Heart left ventricle (tissue), 16 donors: ENCODE results near the gene ISG20. TPM values are rescaled to one million over a fixed set of nuclear protein-coding genes. Genes with fewer than 3 reads are reported as not detected.

Experiments used
- ATAC-seq, 4 donors: fragments of 200-7000 bp; cut with Tn5 transposase; one replicate each; pipeline ENCODE4 v1.9.1; 2020 to 2022; ENCODE audit warnings: moderate library complexity in 4 of 4, mild to moderate bottlenecking in 3 of 4, moderate number of reproducible peaks in 1 of 4
- DNase-seq, 5 donors: peaks; one replicate each; pipeline ENCODE4 v3.0.0-alpha.2; 2020
- H3K27ac ChIP-seq, 12 donors: fragments of 200-600 bp; sonication (generic) in 4 of 12; one replicate each; pipeline versions ENCODE4 v1.5.0 to v1.8.0; 2016 to 2022; ENCODE audit warnings: mild to moderate bottlenecking in 2 of 12
- H3K27me3 ChIP-seq, 9 donors: fragments of 200-600 bp; sonication (generic) in 2 of 9; one replicate each; pipeline versions ENCODE4 v1.5.1 to v1.8.0; 2016 to 2022; ENCODE audit warnings: mild to moderate bottlenecking in 3 of 9
- H3K36me3 ChIP-seq, 9 donors: fragments of 200-600 bp; sonication (generic) in 2 of 9; one replicate each; pipeline versions ENCODE4 v1.5.0 to v1.8.0; 2018 to 2022; ENCODE audit warnings: mild to moderate bottlenecking in 2 of 9
- H3K4me1 ChIP-seq, 12 donors: fragments of 200-600 bp; sonication (generic) in 4 of 12; one replicate each; pipeline versions ENCODE4 v1.5.0 to v1.8.0; 2016 to 2022; ENCODE audit warnings: mild to moderate bottlenecking in 3 of 12
- H3K4me3 ChIP-seq, 12 donors: fragments of 200-600 bp; sonication (generic) in 4 of 12; one replicate each; pipeline versions ENCODE4 v1.5.0 to v1.8.0; 2017 to 2022; ENCODE audit warnings: mild to moderate bottlenecking in 9 of 12, moderate library complexity in 4 of 12
- H3K9me3 ChIP-seq, 12 donors: fragments of 200-600 bp; sonication (generic) in 4 of 12; one replicate each; pipeline versions ENCODE4 v1.5.0 to v1.8.0; 2016 to 2022; ENCODE audit warnings: mild to moderate bottlenecking in 1 of 12
- POLR2A ChIP-seq, 2 donors: fragments of 450-650 bp; IDR thresholded peaks; one replicate each; pipeline ENCODE4 v1.6.1; 2017; ENCODE audit warnings: antibody characterized with exemption in 2 of 2, mild to moderate bottlenecking in 2 of 2, moderate library complexity in 2 of 2
- whole genome bisulfite sequencing, 4 donors: extraction: QIAGEN DNeasy Blood & Tissue Kit in 2 of 4; methylation state at CpG; one replicate each; pipeline versions ENCODE4 v1.1.5 to v1.1.7; 2013 to 2018; 5-methylcytosine and 5-hydroxymethylcytosine counted together
- intact Hi-C, 10 donors: fragments of 100-400 bp; cut with DNase I; formaldehyde crosslinking; loops; one replicate each; pipeline versions ENCODE4 v1.11.1 to v1.14.2; 2022
- polyA plus RNA-seq, 2 donors: library from polyadenylated mRNA; stranded (reverse); fragments of 200-250 nt; gene quantifications; one replicate each; pipeline ENCODE4 v1.2.3, GENCODE V29; 2013
- total RNA-seq, 9 donors: library from RNA; depleted of rRNA in 2 of 9; stranded (reverse); fragments of >200 nt in 2 of 9; fragmentation: NEBNext Ultra II Directional in 3 of 9; extraction: Animal tissue kit (Norgen Biotek cat#: 25700) in 3 of 9; gene quantifications; one replicate each; pipeline versions ENCODE4 v1.1.0 to v1.2.4, GENCODE V29; 2016 to 2023
- TF ChIP-seq, protein P1 (sequence below), 12 donors: fragments of 200-600 bp; sonication (generic) in 4 of 12; IDR thresholded peaks; one replicate each; pipeline versions ENCODE4 v1.5.0 to v1.8.0; 2018 to 2022; ENCODE audit warnings: antibody characterized with exemption in 12 of 12, mild to moderate bottlenecking in 5 of 12
- donor health status: ischemic (EF 13 %, LVEDD 7.1; RV severe dilation, severe dysfunction).
- donor health status: healthy with polysubstance abuse.
- donor health status: DM: no; HTN: yes; CAD: no.
- donor health status: DM: no; HTN: no; CAD: no.
- donor health status: ischemic (EF 25% LVEDD 6.9; RV normal size, moderate dysfunction).
- donor health status: ischemic (EF 25% LVEDD 5.7; RV mildly dilated, moderate dysfunction).
- donor health status: healthy.
- donor health status: DM: yes; HTN: yes; CAD: no.
- donor health status: ischemic (EF 35%, LVEDD 5.7; RV mildly dilated, moderate dysfunction).
- donor health status: nonischemic (EF 11% LVEDD 7.7; RV severe dilation, severe dysfunction).
- donor health status: DM: yes; HTN: yes; CAD: no.
- donor health status: PGD.
- donor health status: ischemic (EF 29% LVEDD 5.4; RV normal size, mild dysfunction).
- donor health status: nonischemic (EF 23%, LVEDD 6.1; RV moderate dilation, normal function).

Gene ISG20
- total and polyA plus RNA-seq, 11 donors: 1.5 to 24.2 (median 4.9) TPM

DNA sequence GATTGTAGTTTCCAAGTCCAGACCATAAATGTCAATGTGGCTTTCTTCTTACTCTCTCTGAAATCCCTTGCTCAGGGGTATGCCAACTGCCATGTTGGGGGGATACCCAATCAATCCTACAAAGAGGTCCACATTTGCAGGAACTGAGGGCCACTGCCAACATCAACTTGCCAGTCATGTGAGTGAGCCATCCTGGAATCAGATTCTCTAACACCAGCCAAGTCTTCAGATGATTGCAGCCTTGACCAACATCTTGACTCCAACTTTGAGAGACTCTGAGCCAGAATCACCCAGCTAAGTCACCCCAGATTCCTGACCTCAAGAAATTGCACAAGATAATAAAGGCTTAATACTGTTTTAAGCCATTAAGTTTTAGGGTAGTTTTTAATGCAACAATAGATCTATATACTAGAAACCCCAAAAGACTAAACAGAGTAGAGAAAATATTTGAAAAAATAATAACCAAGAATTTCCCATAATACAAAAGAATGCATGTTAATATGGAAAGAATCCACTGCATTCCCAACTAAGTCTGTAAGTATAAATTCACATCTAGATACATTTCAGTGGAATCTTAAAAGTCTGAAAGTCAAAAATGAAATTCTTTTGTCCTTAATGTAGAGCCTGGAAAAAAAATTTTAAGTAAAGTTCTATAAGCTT lies 22.4 kb downstream of the ISG20 start:
- Histone ChIP-seq H3K4me1 (peaks cover 0 to 12% (median 2%) of the 10 kb centered on the region in 12 donors), H3K36me3 (no peaks in the 10 kb centered on the region), H3K27me3 (no peaks in the 10 kb centered on the region), H3K9me3 (no peaks in the 10 kb centered on the region), H3K4me3 (no peak overlapping the region), H3K27ac (no peak overlapping the region)
- DNase-seq (no peak), ATAC-seq (no peak)
- intact Hi-C loops: loop anchor here in 1 of 10 donors (5.0 kb wide), 1 partner anchor 34 kb away; no protein-coding TSS in a partner anchor
- TF ChIP-seq, protein P1, sequence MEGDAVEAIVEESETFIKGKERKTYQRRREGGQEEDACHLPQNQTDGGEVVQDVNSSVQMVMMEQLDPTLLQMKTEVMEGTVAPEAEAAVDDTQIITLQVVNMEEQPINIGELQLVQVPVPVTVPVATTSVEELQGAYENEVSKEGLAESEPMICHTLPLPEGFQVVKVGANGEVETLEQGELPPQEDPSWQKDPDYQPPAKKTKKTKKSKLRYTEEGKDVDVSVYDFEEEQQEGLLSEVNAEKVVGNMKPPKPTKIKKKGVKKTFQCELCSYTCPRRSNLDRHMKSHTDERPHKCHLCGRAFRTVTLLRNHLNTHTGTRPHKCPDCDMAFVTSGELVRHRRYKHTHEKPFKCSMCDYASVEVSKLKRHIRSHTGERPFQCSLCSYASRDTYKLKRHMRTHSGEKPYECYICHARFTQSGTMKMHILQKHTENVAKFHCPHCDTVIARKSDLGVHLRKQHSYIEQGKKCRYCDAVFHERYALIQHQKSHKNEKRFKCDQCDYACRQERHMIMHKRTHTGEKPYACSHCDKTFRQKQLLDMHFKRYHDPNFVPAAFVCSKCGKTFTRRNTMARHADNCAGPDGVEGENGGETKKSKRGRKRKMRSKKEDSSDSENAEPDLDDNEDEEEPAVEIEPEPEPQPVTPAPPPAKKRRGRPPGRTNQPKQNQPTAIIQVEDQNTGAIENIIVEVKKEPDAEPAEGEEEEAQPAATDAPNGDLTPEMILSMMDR (IDR thresholded peaks at IDR 0.05): no peak
- no peak for TF ChIP-seq POLR2A (IDR thresholded peaks at IDR 0.05)

GRCh38 chr15:88661761-88662556 lies 23.1 kb downstream of the ISG20 start:
- no peak for DNase-seq
- no peak overlapping the region for H3K4me3 ChIP-seq
- peaks cover 0 to 12% (median 2%) of the 10 kb centered on the region in 12 donors for H3K4me1 ChIP-seq
- 75 to 83% (median 75%) methylated on average over 4 of the region's 4 CpGs for WGBS, 4 donors
- TF ChIP-seq, protein P1 (IDR thresholded peaks at IDR 0.05): no peak
- no peak for TF ChIP-seq POLR2A (IDR thresholded peaks at IDR 0.05)
- H3K27me3 ChIP-seq: peaks cover 0 to 5% (median 0%) of the 10 kb centered on the region in 9 donors
- no peak for ATAC-seq
- intact Hi-C loops: loop anchor here in 1 of 10 donors (5.0 kb wide), 1 partner anchor 35 kb away; no protein-coding TSS in a partner anchor
- H3K9me3 ChIP-seq: no peaks in the 10 kb centered on the region
- H3K27ac ChIP-seq: no peak overlapping the region
- H3K36me3 ChIP-seq: no peaks in the 10 kb centered on the region

- Histone ChIP-seq H3K4me1 (peaks cover 0 to 10% (median 2%) of the 10 kb centered on the region in 12 donors), H3K27ac (no peak overlapping the region), H3K4me3 (no peak overlapping the region), H3K9me3 (no peaks in the 10 kb centered on the region), H3K27me3 (peaks cover 0 to 5% (median 0%) of the 10 kb centered on the region in 9 donors), H3K36me3 (no peaks in the 10 kb centered on the region)
- no peak for TF ChIP-seq POLR2A (IDR thresholded peaks at IDR 0.05)
- TF ChIP-seq, protein P1 (IDR thresholded peaks at IDR 0.05): no peak
- WGBS, 4 donors: 81 to 94% (median 86%) methylated on average over 6 of the region's 6 CpGs
- intact Hi-C loops: loop anchor here in 1 of 10 donors (5.0 kb wide), 1 partner anchor 36 kb away; no protein-coding TSS in a partner anchor
- DNase-seq: no peak
- no peak for ATAC-seq
Observed at GRCh38 chr15:88663141-88663621, 24.4 kb downstream of the ISG20 start.
